ENCODE measurements around the gene DNAJC5. TPM values are rescaled to one million over a fixed set of nuclear protein-coding genes. Genes with fewer than 3 reads are reported as not detected.

The DNAJC5 gene
- total RNA-seq, 4 donors from 2014 or later: 29.9 to 56.3 (median 45.4) TPM

GRCh38 chr20:63890201-63890576 lies 4.7 kb upstream of the DNAJC5 start:
- TF ChIP-seq CTCF (IDR thresholded peaks at IDR 0.05): no peak
- no peak for DNase-seq (ENCODE audit: low spot score)
- ATAC-seq (ENCODE audit: low FRiP score): no peak

- TF ChIP-seq CTCF (IDR thresholded peaks at IDR 0.05): no peak
- ATAC-seq (ENCODE audit: low FRiP score) (no peak), DNase-seq (ENCODE audit: low spot score) (no peak)
Observed at GRCh38 chr20:63890616-63891015, 4.3 kb upstream of the DNAJC5 start.

GRCh38 chr20:63891061-63892002 lies 3.6 kb upstream of the DNAJC5 start:
- ATAC-seq (ENCODE audit: low FRiP score) (no peak), DNase-seq (ENCODE audit: low spot score) (no peak)
- no peak for TF ChIP-seq CTCF (IDR thresholded peaks at IDR 0.05)

GRCh38 chr20:63892402-63892801 lies 2.5 kb upstream of the DNAJC5 start:
- no peak for DNase-seq (ENCODE audit: low spot score)
- ATAC-seq (ENCODE audit: low FRiP score): no peak
- no peak for TF ChIP-seq CTCF (IDR thresholded peaks at IDR 0.05)

GRCh38 chr20:63893999-63894357 lies 948 bp upstream of the DNAJC5 start:
- ATAC-seq (ENCODE audit: low FRiP score): no peak

GRCh38 chr20:63895202-63895951 lies 451 bp downstream of the DNAJC5 start:
- no peak for TF ChIP-seq CTCF (IDR thresholded peaks at IDR 0.05)
- ATAC-seq (ENCODE audit: low FRiP score) (peak; percentile 8), DNase-seq (ENCODE audit: low spot score) (no peak)

More at GRCh38 chr20:63893999-63894357, 948 bp upstream of the DNAJC5 start:
- DNase-seq (ENCODE audit: low spot score): no peak
- no peak for TF ChIP-seq CTCF (IDR thresholded peaks at IDR 0.05)
